ENCODE measurements around the gene CCL2.

The CCL2 gene

GRCh38 chr17:34255841-34256240, 756 bp downstream of the CCL2 start:
- POLR2A ChIA-PET = no interaction called here
- DNase-seq (ENCODE audit: extremely low spot score) = no peak
- CTCF ChIA-PET = no interaction called here
- TF ChIP-seq HDGF (IDR thresholded peaks at IDR 0.05; ENCODE audit: borderline replicate concordance) (no peak), TARDBP (IDR thresholded peaks at IDR 0.05) (no peak), CTBP1 (IDR thresholded peaks at IDR 0.05; ENCODE audit: borderline replicate concordance) (no peak), SUZ12 (IDR thresholded peaks at IDR 0.05) (no peak), ELF4 (IDR thresholded peaks at IDR 0.05) (no peak), ARNT (IDR thresholded peaks at IDR 0.05) (no peak), BHLHE40 (IDR thresholded peaks at IDR 0.05; ENCODE audit: borderline replicate concordance) (no peak), SP1 (IDR thresholded peaks at IDR 0.05) (no peak), FOXM1 (IDR thresholded peaks at IDR 0.05; ENCODE audit: borderline replicate concordance) (no peak), LEF1 (IDR thresholded peaks at IDR 0.05; ENCODE audit: borderline replicate concordance) (no peak)

GRCh38 chr17:34257299-34257985, 2.4 kb downstream of the CCL2 start:
- ChIA-PET CTCF (no interaction called here), POLR2A (no interaction called here)
- DNase-seq (ENCODE audit: extremely low spot score) = no peak
- no peak for TF ChIP-seq HDGF (IDR thresholded peaks at IDR 0.05; ENCODE audit: borderline replicate concordance)
- no peak for TF ChIP-seq FOXA1 (IDR thresholded peaks at IDR 0.05)
- TF ChIP-seq L3MBTL2 (conservative IDR thresholded peaks at IDR 0.05) = no peak
- TF ChIP-seq PKNOX1 (IDR thresholded peaks at IDR 0.05) = no peak
- no peak for TF ChIP-seq ZNF384 (IDR thresholded peaks at IDR 0.05)
- no peak for TF ChIP-seq TARDBP (IDR thresholded peaks at IDR 0.05)
- TF ChIP-seq ARNT (IDR thresholded peaks at IDR 0.05) = no peak
- TF ChIP-seq FOXM1 (IDR thresholded peaks at IDR 0.05; ENCODE audit: borderline replicate concordance) = no peak
- no peak for TF ChIP-seq ELF4 (IDR thresholded peaks at IDR 0.05)

- TF ChIP-seq BHLHE40 (IDR thresholded peaks at IDR 0.05; ENCODE audit: borderline replicate concordance) (no peak), CTBP1 (IDR thresholded peaks at IDR 0.05; ENCODE audit: borderline replicate concordance) (no peak), FOXM1 (IDR thresholded peaks at IDR 0.05; ENCODE audit: borderline replicate concordance) (no peak), L3MBTL2 (conservative IDR thresholded peaks at IDR 0.05) (no peak), NFRKB (IDR thresholded peaks at IDR 0.05) (no peak), LEF1 (IDR thresholded peaks at IDR 0.05; ENCODE audit: borderline replicate concordance) (no peak), SUZ12 (IDR thresholded peaks at IDR 0.05) (no peak), SP1 (IDR thresholded peaks at IDR 0.05) (no peak), FOXA1 (IDR thresholded peaks at IDR 0.05) (no peak)
- POLR2A ChIA-PET = no interaction called here
- CTCF ChIA-PET = no interaction called here
- no peak for DNase-seq (ENCODE audit: extremely low spot score)
Observed at GRCh38 chr17:34257986-34258326, 2.9 kb downstream of the CCL2 start.

GRCh38 chr17:34259146-34259545, 4.1 kb downstream of the CCL2 start:
- CTCF ChIA-PET = no interaction called here
- POLR2A ChIA-PET = no interaction called here
- TF ChIP-seq SUZ12 (IDR thresholded peaks at IDR 0.05) (no peak), FOXA1 (IDR thresholded peaks at IDR 0.05) (no peak), LEF1 (IDR thresholded peaks at IDR 0.05; ENCODE audit: borderline replicate concordance) (no peak)
- DNase-seq (ENCODE audit: extremely low spot score) = no peak

- no peak for DNase-seq (ENCODE audit: extremely low spot score)
- ChIA-PET CTCF (no interaction called here), POLR2A (no interaction called here)
- no peak for TF ChIP-seq FOXM1 (IDR thresholded peaks at IDR 0.05; ENCODE audit: borderline replicate concordance)
- TF ChIP-seq PKNOX1 (IDR thresholded peaks at IDR 0.05) = no peak
- TF ChIP-seq BHLHE40 (IDR thresholded peaks at IDR 0.05; ENCODE audit: borderline replicate concordance) = no peak
- no peak for TF ChIP-seq FOXA1 (IDR thresholded peaks at IDR 0.05)
- no peak for TF ChIP-seq L3MBTL2 (conservative IDR thresholded peaks at IDR 0.05)
- TF ChIP-seq ZNF384 (IDR thresholded peaks at IDR 0.05) = no peak
- TF ChIP-seq ELF4 (IDR thresholded peaks at IDR 0.05) = no peak
- TF ChIP-seq SP1 (IDR thresholded peaks at IDR 0.05) = no peak
- TF ChIP-seq LEF1 (IDR thresholded peaks at IDR 0.05; ENCODE audit: borderline replicate concordance) = no peak
- no peak for TF ChIP-seq NFRKB (IDR thresholded peaks at IDR 0.05)
- no peak for TF ChIP-seq SUZ12 (IDR thresholded peaks at IDR 0.05)
- TF ChIP-seq FOXK2 (IDR thresholded peaks at IDR 0.05) = no peak
- no peak for TF ChIP-seq TARDBP (IDR thresholded peaks at IDR 0.05)
- TF ChIP-seq HDGF (IDR thresholded peaks at IDR 0.05; ENCODE audit: borderline replicate concordance) = no peak
- TF ChIP-seq ARNT (IDR thresholded peaks at IDR 0.05) = no peak
- no peak for TF ChIP-seq CTBP1 (IDR thresholded peaks at IDR 0.05; ENCODE audit: borderline replicate concordance)
Observed at GRCh38 chr17:34260861-34261260, 5.8 kb downstream of the CCL2 start.

GRCh38 chr17:34261568-34262337, 6.7 kb downstream of the CCL2 start:
- CTCF ChIA-PET = no interaction called here
- POLR2A ChIA-PET = no interaction called here
- TF ChIP-seq ARNT (IDR thresholded peaks at IDR 0.05) = no peak
- TF ChIP-seq ELF4 (IDR thresholded peaks at IDR 0.05) = no peak
- TF ChIP-seq FOXM1 (IDR thresholded peaks at IDR 0.05; ENCODE audit: borderline replicate concordance) = no peak
- no peak for TF ChIP-seq PKNOX1 (IDR thresholded peaks at IDR 0.05)
- TF ChIP-seq HDGF (IDR thresholded peaks at IDR 0.05; ENCODE audit: borderline replicate concordance) = no peak
- TF ChIP-seq FOXK2 (IDR thresholded peaks at IDR 0.05) = no peak
- TF ChIP-seq FOXA1 (IDR thresholded peaks at IDR 0.05) = no peak
- TF ChIP-seq NFRKB (IDR thresholded peaks at IDR 0.05) = no peak
- TF ChIP-seq LEF1 (IDR thresholded peaks at IDR 0.05; ENCODE audit: borderline replicate concordance) = no peak
- no peak for TF ChIP-seq ZNF384 (IDR thresholded peaks at IDR 0.05)
- TF ChIP-seq TARDBP (IDR thresholded peaks at IDR 0.05) = no peak
- TF ChIP-seq CTBP1 (IDR thresholded peaks at IDR 0.05; ENCODE audit: borderline replicate concordance) = no peak
- TF ChIP-seq L3MBTL2 (conservative IDR thresholded peaks at IDR 0.05) = no peak
- no peak for TF ChIP-seq SP1 (IDR thresholded peaks at IDR 0.05)
- TF ChIP-seq BHLHE40 (IDR thresholded peaks at IDR 0.05; ENCODE audit: borderline replicate concordance) = no peak
- no peak for DNase-seq (ENCODE audit: extremely low spot score)
